WTC11 (cell line): ENCODE data around the gene SNCA.

ENCODE experiments used
- CDX4 ChIP-seq: fragments of 250-450 bp; sonication (Bioruptor Pico); IDR thresholded peaks from 2 replicates; pipeline ENCODE4 v1.9.0; 2021; ENCODE audit warnings: moderate library complexity, mild to moderate bottlenecking, inconsistent platforms, borderline replicate concordance
- ETV6 ChIP-seq: sonication (generic); formaldehyde crosslinking; IDR thresholded peaks from 2 replicates; pipeline ENCODE4 v1.8.1; 2022; ENCODE audit warnings: mild to moderate bottlenecking, missing genetic modification reagents
- MAX ChIP-seq: sonication (generic); formaldehyde crosslinking; IDR thresholded peaks from 2 replicates; pipeline ENCODE4 v1.8.0; 2022; ENCODE audit warnings: mild to moderate bottlenecking, missing genetic modification reagents
- NFYB ChIP-seq: sonication (generic); formaldehyde crosslinking; conservative IDR thresholded peaks from 2 replicates; pipeline ENCODE4 v1.8.0; 2022; ENCODE audit warnings: low read depth, missing genetic modification reagents
- PRRX2 ChIP-seq: fragments of 250-450 bp; sonication (Bioruptor Pico); IDR thresholded peaks from 2 replicates; pipeline ENCODE4 v1.8.0; 2021; ENCODE audit warnings: mild to moderate bottlenecking
- RELA ChIP-seq: sonication (generic); formaldehyde crosslinking; IDR thresholded peaks from 2 replicates; pipeline ENCODE4 v1.8.1; 2022; ENCODE audit warnings: missing genetic modification reagents, mild to moderate bottlenecking, borderline replicate concordance
- SMAD3 ChIP-seq: sonication (generic); formaldehyde crosslinking; IDR thresholded peaks from 2 replicates; pipeline ENCODE4 v1.8.0; 2022; ENCODE audit warnings: missing genetic modification reagents, mild to moderate bottlenecking, borderline replicate concordance
- USF1 ChIP-seq: sonication (generic); formaldehyde crosslinking; IDR thresholded peaks from 2 replicates; pipeline ENCODE4 v1.8.0; 2022; ENCODE audit warnings: mild to moderate bottlenecking, missing genetic modification reagents
- ZNF121 ChIP-seq: sonication (generic); formaldehyde crosslinking; IDR thresholded peaks from 2 replicates; pipeline ENCODE4 v1.8.0; 2023; ENCODE audit warnings: missing genetic modification reagents
- TF ChIP-seq, protein P1 (sequence below): fragments of 200-600 bp; IDR thresholded peaks from 2 replicates; pipeline ENCODE4 v1.8.0; 2022; ENCODE audit warnings: antibody characterized with exemption
- TF ChIP-seq, protein P2 (sequence below): sonication (generic); formaldehyde crosslinking; IDR thresholded peaks from 2 replicates; pipeline ENCODE4 v1.8.1; 2023; ENCODE audit warnings: mild to moderate bottlenecking, missing genetic modification reagents, moderate library complexity
- TF ChIP-seq, protein P3 (sequence below): sonication (generic); formaldehyde crosslinking; conservative IDR thresholded peaks from 2 replicates; pipeline ENCODE4 v1.8.1; 2022; ENCODE audit warnings: mild to moderate bottlenecking, missing genetic modification reagents

- TF ChIP-seq SMAD3 (CRISPR knock-in tag) (no peak), RELA (CRISPR knock-in tag) (no peak), USF1 (CRISPR knock-in tag) (no peak), ZNF121 (CRISPR knock-in tag) (no peak), CDX4 (CRISPR knock-in tag) (no peak), MAX (CRISPR knock-in tag) (no peak), PRRX2 (CRISPR knock-in tag) (no peak), NFYB (CRISPR knock-in tag) (no peak), ETV6 (no peak)
- TF ChIP-seq, protein P1, sequence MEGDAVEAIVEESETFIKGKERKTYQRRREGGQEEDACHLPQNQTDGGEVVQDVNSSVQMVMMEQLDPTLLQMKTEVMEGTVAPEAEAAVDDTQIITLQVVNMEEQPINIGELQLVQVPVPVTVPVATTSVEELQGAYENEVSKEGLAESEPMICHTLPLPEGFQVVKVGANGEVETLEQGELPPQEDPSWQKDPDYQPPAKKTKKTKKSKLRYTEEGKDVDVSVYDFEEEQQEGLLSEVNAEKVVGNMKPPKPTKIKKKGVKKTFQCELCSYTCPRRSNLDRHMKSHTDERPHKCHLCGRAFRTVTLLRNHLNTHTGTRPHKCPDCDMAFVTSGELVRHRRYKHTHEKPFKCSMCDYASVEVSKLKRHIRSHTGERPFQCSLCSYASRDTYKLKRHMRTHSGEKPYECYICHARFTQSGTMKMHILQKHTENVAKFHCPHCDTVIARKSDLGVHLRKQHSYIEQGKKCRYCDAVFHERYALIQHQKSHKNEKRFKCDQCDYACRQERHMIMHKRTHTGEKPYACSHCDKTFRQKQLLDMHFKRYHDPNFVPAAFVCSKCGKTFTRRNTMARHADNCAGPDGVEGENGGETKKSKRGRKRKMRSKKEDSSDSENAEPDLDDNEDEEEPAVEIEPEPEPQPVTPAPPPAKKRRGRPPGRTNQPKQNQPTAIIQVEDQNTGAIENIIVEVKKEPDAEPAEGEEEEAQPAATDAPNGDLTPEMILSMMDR, result no peak
- TF ChIP-seq, protein P2, sequence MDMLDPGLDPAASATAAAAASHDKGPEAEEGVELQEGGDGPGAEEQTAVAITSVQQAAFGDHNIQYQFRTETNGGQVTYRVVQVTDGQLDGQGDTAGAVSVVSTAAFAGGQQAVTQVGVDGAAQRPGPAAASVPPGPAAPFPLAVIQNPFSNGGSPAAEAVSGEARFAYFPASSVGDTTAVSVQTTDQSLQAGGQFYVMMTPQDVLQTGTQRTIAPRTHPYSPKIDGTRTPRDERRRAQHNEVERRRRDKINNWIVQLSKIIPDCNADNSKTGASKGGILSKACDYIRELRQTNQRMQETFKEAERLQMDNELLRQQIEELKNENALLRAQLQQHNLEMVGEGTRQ (CRISPR knock-in tag), result no peak
- TF ChIP-seq, protein P3, sequence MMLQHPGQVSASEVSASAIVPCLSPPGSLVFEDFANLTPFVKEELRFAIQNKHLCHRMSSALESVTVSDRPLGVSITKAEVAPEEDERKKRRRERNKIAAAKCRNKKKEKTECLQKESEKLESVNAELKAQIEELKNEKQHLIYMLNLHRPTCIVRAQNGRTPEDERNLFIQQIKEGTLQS (CRISPR knock-in tag), result no peak
These were observed 124.1 kb downstream of the SNCA start for GRCh38 chr4:89712827-89713226.
